ENCODE measurements around the gene CD63.
A peak's percentile ranks its signal among the peaks of the same experiment; 100 is the strongest.

CD63 gene

DNA sequence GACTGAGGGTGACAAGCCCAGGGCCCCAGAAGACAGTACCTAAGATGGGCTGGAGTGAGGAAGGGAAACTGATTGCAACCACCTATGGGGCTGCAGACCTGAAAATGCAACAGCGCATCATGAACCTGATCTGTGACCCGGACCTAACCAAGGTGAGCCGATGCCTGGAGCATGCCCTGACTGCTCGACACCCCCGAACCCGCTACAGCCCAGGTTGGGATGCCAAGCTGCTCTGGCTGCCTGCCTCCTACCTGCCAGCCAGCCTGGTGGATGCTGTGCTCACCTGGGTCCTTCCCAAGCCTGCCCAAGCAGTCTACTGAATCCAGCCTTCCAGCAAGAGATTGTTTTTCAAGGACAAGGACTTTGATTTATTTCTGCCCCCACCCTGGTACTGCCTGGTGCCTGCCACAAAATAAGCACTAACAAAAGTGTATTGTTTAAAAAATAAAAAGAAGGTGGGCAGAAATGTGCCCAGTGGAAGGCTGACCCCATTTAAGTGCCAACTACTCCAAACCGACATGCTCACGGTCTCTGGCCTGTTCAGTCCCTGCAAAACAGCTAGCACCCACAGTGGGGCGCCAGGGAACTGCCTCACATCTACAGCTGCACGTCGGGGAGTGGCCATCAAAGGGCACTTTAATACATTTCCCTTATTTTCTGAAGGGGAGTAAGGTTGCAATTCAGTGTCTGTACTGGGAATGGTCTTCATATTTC lies 4.4 kb downstream of the CD63 start:
- DNase-seq: peak; percentile 17

DNA sequence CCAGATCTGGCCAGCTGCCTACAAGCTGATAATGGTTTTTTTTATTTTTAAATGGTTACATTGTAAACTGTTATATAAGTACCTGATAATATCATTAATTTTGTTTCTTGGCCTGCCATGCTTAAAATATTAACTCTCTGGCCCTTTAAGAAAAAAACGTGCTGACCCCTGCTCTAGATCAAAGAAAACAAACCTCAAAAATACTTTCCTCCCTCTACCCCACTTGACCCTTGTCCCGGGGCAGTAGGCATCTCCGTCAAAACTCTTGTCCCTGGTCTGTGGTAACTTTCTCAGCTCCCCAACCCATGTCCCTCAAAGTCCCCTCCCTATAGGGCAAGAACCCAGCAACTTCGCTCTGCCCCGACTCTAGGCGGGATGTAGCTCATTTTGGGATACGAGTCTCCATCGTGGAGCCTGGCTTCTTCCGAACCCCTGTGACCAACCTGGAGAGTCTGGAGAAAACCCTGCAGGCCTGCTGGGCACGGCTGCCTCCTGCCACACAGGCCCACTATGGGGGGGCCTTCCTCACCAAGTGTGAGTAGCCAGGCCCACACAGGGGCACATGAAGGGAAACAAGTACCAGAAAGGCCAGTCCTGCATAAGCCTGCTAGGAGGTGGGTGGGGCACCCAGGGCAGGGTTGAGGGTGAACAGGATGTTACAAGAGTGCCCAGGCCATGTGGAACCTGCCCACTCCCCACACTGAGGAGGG lies 5.1 kb downstream of the CD63 start:
- no peak for DNase-seq

DNA sequence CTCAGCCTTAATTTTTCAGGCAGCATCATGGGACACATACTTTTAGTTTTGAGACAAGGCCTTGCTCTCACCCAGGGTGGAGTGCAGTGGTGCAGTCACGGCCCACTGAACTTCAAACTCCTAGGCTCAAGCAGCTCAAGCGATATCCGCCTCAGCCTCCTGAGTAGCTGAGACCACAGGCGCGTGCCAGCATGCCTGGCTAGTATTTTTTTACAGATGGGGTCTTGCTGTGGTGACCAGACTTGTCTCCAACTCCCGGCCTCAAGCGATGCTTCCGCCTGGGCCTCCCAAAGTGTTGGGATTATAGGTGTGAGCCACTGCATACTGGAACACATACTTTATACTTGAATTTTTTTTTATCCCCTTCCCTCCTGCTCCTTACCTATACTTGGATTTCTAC lies 5.9 kb downstream of the CD63 start:
- DNase-seq: no peak

DNA sequence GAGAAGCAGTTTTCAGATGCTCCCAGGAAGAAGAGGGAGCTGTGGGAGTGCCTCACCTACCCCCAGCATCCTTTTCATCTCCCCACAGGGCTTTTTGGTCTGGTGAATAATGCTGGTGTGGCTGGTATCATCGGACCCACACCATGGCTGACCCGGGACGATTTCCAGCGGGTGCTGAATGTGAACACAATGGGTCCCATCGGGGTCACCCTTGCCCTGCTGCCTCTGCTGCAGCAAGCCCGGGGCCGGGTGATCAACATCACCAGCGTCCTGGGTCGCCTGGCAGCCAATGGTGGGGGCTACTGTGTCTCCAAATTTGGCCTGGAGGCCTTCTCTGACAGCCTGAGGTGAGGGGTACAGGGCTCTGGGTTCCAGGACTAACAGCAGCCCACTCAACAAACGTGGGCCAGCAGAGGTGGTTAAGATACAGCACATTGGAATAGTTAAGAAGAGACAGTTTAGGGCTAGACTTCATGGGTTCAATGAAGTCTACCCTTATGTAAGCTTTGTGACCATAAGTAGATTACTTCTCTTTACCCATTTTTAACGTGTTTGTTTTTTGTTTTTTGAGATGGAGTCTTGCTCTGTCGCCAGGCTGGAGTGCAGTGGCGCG lies 7.1 kb downstream of the CD63 start:
- no peak for DNase-seq

DNA sequence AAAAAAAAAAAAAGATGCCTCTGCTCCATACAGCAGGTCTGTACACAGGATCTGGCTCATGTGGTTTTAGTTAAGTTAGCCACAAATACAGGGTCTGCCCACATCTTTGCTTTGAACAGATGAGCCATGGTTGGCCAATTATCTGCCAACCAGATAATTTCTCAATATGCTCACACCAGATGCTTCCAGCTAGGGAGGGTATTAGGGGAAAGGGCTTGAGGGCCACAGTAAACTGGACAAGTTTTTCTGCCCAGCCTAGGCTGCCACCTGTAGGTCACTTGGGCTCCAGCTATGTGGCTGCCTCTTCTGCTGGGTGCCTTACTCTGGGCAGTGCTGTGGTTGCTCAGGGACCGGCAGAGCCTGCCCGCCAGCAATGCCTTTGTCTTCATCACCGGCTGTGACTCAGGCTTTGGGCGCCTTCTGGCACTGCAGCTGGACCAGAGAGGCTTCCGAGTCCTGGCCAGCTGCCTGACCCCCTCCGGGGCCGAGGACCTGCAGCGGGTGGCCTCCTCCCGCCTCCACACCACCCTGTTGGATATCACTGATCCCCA lies 7.8 kb downstream of the CD63 start:
- DNase-seq: peak; percentile 21

DNA sequence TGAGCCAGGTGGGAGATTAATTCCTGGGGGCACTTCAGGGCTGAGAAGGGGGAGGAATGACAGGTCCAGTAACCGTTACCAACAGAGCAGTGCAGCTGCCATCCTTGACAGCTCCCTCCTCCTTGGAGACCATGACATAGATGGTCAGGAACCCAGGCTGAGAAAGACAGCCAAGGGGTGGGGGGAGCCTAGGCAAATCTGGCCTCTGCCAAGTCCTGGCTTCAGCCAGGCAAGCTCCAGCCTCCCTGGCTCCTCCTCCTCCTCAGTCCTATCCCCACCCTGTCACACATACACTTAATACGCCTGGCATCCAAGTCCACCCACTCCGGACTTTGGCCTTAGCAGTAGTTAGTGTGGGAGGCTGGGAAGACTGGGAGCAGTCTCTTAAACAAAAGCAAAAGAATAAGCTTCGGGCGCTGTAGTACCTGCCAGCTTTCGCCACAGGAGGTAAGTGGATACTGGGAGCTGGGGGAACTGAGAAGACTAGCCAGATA lies 8.7 kb downstream of the CD63 start, which contains the start of gene RDH5:
RDH5 (plus strand) TSS at position 323 of the 494 bp plus-strand sequence. CDS start 792 bp downstream, outside the sequence.
- DNase-seq: peak; percentile 13

DNA sequence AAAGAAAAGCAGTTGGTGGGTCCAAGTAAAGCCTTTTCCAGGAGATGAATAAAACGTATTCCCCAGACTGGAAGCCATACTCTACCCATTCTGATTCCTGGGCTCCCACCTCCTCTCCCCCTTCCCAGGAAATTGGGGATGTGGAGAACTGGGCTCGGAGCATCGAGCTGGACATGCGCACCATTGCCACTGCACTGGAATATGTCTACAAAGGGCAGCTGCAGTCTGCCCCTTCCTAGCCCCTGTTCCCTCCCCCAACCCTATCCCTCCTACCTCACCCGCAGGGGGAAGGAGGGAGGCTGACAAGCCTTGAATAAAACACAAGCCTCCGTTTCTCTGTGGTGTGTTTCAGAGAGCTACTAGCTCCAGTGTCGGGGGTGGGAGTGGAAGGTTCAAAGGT lies 9.4 kb downstream of the CD63 start:
- no peak for DNase-seq

DNA sequence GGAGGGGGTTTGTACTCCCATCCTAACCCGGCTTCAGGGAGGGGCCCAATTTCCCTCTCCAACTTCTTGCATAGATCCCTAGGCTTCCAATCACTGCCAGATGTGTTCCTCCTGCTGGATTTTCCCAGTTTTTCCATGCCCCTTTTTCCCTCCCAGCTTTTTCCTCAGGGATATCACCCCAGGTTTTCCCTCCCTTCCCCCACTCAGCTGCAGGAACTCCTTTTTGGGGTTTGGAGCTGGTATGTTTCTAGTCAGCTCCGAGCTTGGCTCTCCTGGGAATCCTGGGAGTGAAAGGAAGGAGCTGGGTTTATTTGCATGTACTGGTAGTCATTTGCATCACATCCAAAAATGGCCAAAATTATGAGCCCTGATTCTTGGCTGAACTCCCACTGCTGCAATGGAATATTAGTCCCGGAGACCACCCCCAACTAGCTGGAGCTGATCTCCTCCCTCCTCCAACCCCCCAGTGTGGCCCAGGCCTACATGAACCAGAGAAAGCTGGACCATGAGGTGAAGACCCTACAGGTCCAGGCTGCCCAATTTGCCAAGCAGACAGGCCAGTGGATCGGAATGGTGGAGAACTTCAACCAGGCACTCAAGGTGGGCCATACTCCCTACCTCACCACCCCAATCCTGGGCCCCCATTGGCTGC lies 10.1 kb downstream of the CD63 start:
- no peak for DNase-seq

DNA sequence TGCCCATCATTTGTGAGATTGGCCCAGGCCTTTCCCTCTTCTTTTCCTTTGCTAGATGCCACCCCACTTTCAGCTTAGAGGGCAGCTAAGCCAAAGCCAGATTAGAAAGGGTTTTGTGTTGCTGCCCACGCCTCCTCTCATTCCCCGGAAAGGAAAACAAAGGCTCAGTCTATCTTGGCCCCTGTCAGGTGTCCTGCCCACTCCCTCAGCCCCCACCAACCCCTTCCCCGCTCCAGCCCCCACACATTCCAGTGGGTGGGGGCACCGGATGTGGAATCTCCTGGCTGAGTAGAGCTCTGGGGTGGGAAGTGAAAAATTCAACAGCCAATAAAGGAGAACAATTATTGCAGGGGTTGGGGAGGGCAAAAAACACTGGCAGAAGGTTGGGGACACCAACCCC lies 10.8 kb downstream of the CD63 start:
- no peak for DNase-seq

DNA sequence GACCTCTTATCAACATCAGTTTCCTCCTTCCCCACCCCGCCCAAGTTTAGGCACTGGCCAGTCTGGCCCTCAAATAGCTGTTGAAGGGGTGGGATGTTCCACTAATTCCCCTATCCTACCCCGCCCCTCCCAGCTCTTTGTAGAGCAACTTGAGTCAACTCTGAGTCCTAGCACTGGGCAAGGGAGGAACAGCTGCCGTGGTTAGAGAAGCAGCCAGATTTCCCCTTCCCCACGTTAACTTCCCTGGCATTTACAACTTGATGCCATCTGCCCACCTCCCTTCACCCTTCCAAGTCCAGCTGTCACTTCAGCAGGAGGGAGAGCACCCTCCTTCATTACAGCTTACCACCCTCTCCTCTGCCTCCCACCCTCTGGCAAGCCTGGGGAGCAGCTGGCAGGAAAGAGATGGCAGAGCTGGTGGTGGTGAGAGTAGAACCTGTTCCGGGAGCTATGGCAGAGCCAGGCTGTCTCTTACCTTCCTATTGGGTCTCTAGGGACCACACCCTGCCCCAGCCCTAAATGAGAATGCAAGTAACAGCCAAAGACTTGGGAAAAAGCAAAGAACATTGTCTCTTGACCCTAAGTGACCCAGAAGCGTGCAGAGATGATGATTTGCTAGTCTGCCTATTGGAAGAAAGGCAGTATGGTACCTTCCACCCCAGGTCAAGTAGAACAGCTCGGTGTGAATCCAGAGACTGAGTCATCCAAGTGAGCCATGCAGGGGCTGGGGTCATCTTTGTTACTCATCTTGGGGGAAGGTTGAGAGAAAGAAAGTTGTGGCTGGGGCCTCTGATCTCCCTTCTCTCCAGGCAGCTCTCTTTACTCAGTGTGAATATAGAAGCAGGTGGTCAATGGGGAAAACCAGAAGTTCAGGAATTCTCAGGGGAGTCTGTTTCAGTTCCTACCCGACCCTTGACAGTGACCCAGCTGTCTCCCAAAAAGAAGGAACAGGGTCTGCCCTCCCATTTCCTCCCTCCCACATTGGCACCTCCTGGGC lies 11.5 kb downstream of the CD63 start:
- DNase-seq: peak; percentile 15

DNA sequence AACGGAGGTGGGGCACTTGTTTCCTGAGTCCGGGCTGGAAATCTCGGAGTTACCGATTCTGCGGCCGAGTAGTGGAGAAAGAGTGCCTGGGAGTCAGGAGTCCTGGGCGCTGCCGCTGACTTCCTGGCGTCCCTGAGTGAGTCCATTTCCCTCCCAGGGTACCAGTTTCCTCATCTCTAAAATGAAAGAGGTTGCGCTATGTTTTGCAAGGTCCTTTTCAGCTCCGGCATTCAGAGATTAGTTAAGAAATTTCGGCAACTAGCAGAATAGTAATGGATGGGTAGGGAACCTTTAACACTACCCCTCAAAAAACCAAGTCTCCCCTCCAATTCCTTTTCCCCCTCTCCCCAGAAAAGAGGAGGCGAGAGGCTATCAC lies 12.2 kb downstream of the CD63 start:
- no peak for DNase-seq

DNA sequence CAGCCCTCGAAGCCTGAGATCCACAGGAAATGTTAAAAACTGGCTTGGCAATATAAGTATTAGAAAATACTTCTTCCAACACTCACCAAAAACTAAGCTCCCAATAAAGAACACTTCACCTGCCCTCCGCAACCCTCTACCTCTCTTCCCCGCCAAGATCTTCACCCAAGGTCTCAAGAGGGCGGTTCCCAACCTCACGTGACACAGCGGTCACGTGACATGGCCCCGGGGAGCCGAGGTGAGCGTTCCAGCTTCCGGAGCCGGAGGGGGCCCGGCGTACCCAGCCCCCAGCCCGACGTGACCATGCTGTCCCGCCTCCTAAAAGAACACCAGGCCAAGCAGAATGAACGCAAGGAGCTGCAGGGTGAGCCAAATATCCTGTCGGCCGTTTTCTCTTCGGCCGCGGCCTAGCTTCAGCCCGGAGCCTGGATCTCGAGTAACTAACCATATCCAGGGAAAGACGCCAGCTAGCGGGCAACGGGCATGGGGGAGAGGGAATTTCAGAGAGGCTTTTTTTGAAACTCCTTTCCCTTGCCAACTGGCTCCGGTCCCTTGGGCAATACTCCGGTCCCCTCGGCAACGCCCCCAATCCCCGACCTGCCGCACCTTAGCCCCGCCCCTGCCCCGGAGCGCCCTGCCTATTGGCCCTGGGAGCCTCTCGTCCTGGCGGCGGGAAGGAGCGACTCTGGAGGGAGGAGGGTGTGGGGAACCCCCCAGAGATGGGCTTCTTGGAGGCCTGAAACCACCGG lies 12.8 kb downstream of the CD63 start, which contains the start of gene BLOC1S1:
BLOC1S1 (plus strand) TSS at position 214 of the 749 bp plus-strand sequence; CDS start at position 220, 6 bp downstream.
- DNase-seq: peak; percentile 97

DNA sequence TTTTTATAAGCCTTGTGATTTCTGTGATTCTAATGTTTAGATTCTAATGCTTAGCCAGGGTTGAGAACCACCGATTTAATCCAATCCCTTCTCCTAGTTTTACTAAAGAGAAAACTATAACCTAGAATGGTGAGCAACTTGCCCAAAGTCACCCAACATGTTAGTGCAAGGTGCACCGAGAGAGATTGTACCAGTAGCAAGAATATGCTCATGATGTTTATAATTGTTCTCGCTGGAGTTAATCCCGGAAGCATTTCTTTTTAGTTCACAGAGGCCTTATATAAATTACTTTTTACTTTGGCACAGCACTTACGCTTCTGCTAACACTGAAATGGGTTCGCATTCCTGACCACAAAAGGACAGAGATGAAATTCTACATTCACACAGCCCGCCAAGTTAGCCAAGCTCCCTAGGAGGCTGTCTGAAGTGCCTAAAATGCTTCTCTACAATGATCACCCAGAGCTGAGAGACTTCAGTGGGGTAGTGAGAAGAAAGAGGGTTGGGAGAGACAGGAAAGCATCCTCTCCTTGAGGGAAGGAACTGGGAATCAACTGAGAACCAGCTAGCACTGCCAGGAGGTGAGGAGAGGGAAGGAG lies 13.5 kb downstream of the CD63 start:
- DNase-seq: no peak

DNA sequence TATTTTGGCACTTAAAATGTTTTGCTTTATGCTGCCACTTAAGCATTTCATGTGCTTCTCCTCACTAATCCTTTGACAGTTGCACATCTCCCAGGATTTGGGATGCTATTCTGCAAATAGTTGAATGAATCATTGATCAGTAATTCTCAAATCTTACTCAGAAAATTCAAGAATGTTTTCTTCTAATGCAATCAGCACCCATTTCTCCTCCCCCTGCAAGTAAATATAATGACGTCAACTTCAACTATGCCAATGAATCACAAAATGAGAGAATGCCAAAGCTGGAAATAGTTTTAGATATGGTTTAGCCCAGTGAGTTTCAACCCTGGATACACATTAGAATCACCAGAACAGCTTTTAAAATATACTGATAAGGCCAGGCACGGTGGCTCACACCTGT lies 15.1 kb downstream of the CD63 start:
- no peak for DNase-seq

DNA sequence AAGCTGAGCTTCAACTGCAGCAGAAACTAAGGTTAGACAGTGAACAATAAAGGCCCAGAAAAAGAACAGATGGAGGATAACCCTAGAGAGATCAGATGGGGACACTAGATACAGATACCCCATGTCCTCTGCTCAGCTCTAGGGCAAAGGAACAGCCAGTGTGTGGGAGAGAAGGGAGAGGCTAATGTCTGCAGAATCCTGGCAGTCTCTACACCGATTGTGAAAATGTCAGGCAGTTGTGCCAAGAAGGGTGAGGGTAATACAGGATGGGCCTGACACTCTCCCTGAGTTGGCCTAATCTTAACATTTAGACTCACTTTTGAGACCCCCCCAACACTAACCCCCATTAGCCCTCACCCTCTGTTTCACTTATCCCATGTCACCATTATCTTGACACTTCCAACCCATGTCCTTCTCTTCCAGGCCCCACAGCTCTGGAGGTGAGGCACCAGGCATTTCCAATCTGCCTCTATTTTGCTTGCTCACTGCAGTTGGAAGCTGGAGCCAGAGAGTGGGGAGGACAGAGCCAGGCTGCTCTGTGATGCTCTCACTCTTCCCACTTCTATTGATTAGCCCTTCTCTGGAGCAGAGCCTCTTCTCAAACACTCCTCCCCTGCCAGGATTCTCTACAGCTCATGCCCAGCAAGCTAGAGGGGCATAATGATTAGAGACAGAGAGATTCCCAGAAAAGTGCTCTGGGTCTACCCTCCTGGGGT lies 16.0 kb downstream of the CD63 start:
- DNase-seq: no peak

DNA sequence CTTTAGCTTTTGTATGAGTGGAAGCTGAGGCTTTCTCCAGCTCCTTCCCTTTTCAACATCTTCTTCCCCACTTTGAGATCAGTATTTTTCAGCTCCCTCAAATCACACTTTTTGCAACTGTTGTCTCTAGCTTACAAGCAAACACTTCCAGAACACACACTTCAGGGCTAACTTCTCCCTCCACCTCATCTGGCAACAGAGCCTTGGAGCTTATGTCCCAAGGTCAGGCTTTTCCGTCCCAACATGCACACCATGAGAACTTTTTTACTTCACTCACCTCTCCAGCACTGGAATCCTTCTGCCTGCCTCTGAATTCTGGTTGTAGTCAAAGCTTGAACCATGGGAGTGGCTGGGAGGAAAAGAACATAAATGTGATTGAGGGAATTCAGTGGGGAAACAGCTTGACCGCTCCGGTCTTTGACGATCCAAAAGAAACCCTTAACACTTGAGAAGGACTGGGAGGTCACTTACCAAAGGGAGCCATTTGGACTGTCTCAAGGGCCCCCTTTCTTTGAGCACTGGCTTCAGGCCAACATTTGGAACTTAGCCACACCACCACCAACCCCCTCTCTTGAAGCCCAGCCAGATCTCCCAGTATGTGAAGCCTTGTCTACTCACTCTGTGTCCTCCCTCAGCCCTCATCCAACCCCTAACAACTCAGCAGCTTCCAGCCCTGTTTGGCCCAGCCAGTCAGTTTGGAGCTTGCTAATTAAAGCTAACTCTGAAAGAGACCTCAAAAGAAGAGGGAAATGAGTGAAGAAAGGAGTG lies 16.8 kb downstream of the CD63 start:
- peak; percentile 28 for DNase-seq

DNA sequence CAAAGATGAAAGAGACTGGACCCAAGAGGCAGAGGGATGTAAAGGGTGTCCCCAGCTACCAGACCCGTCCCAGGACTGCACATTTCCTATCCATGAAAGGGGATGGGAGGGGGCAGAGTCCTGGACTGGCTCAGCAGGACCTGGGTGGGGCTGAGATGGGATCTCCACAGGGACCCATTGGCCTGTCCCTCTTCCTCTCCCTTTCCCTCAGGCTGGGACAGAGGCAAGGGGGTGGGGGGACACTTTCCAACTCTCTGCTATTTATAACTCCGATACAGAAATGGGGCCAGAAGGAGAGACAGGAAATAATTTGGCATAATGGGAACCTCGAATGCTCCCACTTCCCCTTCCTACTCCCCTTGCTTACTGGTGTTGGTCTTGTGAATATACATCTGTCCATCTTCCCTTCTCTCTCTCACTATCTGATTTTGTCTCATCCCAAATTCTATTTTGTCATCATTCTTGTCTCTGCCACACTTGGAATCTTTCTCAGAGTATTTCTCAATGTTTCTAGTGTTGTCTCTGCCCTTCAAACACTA lies 20.0 kb downstream of the CD63 start:
- no peak for DNase-seq
